Measurements from ENCODE around the gene HMG20B.

- TF ChIP-seq, protein P1, sequence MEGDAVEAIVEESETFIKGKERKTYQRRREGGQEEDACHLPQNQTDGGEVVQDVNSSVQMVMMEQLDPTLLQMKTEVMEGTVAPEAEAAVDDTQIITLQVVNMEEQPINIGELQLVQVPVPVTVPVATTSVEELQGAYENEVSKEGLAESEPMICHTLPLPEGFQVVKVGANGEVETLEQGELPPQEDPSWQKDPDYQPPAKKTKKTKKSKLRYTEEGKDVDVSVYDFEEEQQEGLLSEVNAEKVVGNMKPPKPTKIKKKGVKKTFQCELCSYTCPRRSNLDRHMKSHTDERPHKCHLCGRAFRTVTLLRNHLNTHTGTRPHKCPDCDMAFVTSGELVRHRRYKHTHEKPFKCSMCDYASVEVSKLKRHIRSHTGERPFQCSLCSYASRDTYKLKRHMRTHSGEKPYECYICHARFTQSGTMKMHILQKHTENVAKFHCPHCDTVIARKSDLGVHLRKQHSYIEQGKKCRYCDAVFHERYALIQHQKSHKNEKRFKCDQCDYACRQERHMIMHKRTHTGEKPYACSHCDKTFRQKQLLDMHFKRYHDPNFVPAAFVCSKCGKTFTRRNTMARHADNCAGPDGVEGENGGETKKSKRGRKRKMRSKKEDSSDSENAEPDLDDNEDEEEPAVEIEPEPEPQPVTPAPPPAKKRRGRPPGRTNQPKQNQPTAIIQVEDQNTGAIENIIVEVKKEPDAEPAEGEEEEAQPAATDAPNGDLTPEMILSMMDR (IDR thresholded peaks at IDR 0.05): no peak
- TF ChIP-seq EP300 (IDR thresholded peaks at IDR 0.05) (no peak), POLR2A (IDR thresholded peaks at IDR 0.05) (no peak), POLR2AphosphoS5 (IDR thresholded peaks at IDR 0.05) (no peak)
Observed at GRCh38 chr19:3534375-3535234, 38.1 kb upstream of the HMG20B start.

Data from stomach (tissue), 4 donors.